GM21576 (cell line): ENCODE measurements around the gene C1QTNF1.
"Not testable (repeated sequence)": the region's sequence is repeated elsewhere in the genome, so short reads cannot be mapped to it uniquely, and the experiment has no call there.

Experiments used
- ATAC-seq: cut with Tn5 transposase; IDR thresholded peaks from one replicate; pipeline ENCODE4 v1.9.1; 2021; ENCODE audit warnings: mild to moderate bottlenecking, moderate library complexity; ENCODE audit not compliant: unreplicated experiment

C1QTNF1 gene

GRCh38 chr17:79050551-79050950 is 26.6 kb downstream of the C1QTNF1 start:
- no peak for ATAC-seq

- no peak for ATAC-seq
Observed at GRCh38 chr17:79051306-79051705, 27.3 kb downstream of the C1QTNF1 start.

- ATAC-seq, result no peak
Observed at GRCh38 chr17:79052131-79052530, 28.2 kb downstream of the C1QTNF1 start.

GRCh38 chr17:79053251-79053925 is 29.4 kb downstream of the C1QTNF1 start:
- no peak for ATAC-seq

GRCh38 chr17:79054200-79054960 is 30.4 kb downstream of the C1QTNF1 start:
- ATAC-seq, result no peak

- ATAC-seq, result no peak
Observed at GRCh38 chr17:79055197-79055596, 31.2 kb downstream of the C1QTNF1 start.

- ATAC-seq, result no peak
Observed at GRCh38 chr17:79057737-79058385, 33.9 kb downstream of the C1QTNF1 start.

GRCh38 chr17:79062691-79063090 is 38.7 kb downstream of the C1QTNF1 start:
- no peak for ATAC-seq

GRCh38 chr17:79064026-79064425 is 40.1 kb downstream of the C1QTNF1 start:
- no peak for ATAC-seq

GRCh38 chr17:79065105-79065670 is 41.2 kb downstream of the C1QTNF1 start:
- no peak for ATAC-seq

GRCh38 chr17:79066963-79067362 is 43.0 kb downstream of the C1QTNF1 start:
- ATAC-seq, result no peak

- no peak for ATAC-seq
Observed at GRCh38 chr17:79070266-79070880, 46.4 kb downstream of the C1QTNF1 start.

- ATAC-seq, result no peak
Observed at GRCh38 chr17:79071161-79071740, 47.3 kb downstream of the C1QTNF1 start.

GRCh38 chr17:79072544-79072943 is 48.6 kb downstream of the C1QTNF1 start:
- ATAC-seq, result no peak

GRCh38 chr17:79073016-79073705 is 49.2 kb downstream of the C1QTNF1 start:
- no peak for ATAC-seq

- ATAC-seq, result no peak
Observed at GRCh38 chr17:79073706-79074088, 49.7 kb downstream of the C1QTNF1 start.

- ATAC-seq, result not testable (repeated sequence)
Observed at GRCh38 chr17:79074121-79074648, 50.2 kb downstream of the C1QTNF1 start.

- ATAC-seq, result peak; percentile 78
Observed at GRCh38 chr17:79074649-79075445, 50.9 kb downstream of the C1QTNF1 start, which contains the start of gene ENGASE. Gene ENGASE, plus strand, starts transcription at chr17:79074824. Its CDS starts 121 bp downstream, at chr17:79074945.

- ATAC-seq, result peak; percentile 7
Observed at GRCh38 chr17:79075446-79075750, 51.4 kb downstream of the C1QTNF1 start.
